A673 (cell line): ENCODE measurements around the gene MLXIP.

Source experiments
- EZH2 ChIP-seq: fragments of 200-600 bp; sonication (generic); IDR thresholded peaks from 2 replicates; pipeline ENCODE4 v1.6.1; 2017; ENCODE audit warnings: borderline replicate concordance, low read depth, mild to moderate bottlenecking, mixed read lengths, antibody characterized with exemption, low read length; ENCODE audit not compliant: poor library complexity, severe bottlenecking
- TF ChIP-seq, protein P1 (sequence below): fragments of 300-800, 200-600 bp; sonication (generic); conservative IDR thresholded peaks from 2 replicates; pipeline ENCODE4 v1.5.1; 2017; ENCODE audit warnings: low read depth, mild to moderate bottlenecking, antibody characterized with exemption, low read length, moderate library complexity, mixed read lengths

DNA sequence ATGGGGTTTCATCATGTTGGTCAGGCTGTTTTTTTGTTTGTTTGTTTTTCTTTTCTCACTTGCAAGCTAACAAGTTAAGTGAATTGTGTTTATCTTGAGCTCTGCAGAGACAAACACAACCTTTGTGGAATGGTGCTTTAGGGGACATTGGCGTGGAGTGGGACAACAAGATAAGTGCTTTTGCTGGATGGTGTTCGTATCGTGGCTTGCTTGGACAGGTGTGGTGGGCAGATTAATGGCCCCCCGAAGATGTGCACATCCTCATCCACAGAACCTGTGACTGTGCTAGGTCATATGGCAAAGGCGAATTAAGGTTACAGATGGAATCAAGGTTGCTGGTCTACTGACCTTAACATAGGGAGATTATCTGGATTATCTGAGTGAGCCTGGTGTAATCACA lies 7.0 kb downstream of the MLXIP start:
- no peak for TF ChIP-seq EZH2
- TF ChIP-seq, protein P1, sequence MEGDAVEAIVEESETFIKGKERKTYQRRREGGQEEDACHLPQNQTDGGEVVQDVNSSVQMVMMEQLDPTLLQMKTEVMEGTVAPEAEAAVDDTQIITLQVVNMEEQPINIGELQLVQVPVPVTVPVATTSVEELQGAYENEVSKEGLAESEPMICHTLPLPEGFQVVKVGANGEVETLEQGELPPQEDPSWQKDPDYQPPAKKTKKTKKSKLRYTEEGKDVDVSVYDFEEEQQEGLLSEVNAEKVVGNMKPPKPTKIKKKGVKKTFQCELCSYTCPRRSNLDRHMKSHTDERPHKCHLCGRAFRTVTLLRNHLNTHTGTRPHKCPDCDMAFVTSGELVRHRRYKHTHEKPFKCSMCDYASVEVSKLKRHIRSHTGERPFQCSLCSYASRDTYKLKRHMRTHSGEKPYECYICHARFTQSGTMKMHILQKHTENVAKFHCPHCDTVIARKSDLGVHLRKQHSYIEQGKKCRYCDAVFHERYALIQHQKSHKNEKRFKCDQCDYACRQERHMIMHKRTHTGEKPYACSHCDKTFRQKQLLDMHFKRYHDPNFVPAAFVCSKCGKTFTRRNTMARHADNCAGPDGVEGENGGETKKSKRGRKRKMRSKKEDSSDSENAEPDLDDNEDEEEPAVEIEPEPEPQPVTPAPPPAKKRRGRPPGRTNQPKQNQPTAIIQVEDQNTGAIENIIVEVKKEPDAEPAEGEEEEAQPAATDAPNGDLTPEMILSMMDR = no peak
